VCaP (cell line): Measurements from ENCODE around the gene RPTOR.

Experiments
- H3K27ac ChIP-seq: fragments of 450-650 bp; 2 replicates; pipeline ENCODE4 v1.5.1; 2017
- TF ChIP-seq, protein P1 (sequence below): fragments of 450-650 bp; conservative IDR thresholded peaks from 2 replicates; pipeline ENCODE4 v1.5.1; 2017; ENCODE audit warnings: mild to moderate bottlenecking, moderate library complexity

Gene RPTOR

GRCh38 chr17:80882323-80882722, 337.7 kb downstream of the RPTOR start:
- TF ChIP-seq, protein P1, sequence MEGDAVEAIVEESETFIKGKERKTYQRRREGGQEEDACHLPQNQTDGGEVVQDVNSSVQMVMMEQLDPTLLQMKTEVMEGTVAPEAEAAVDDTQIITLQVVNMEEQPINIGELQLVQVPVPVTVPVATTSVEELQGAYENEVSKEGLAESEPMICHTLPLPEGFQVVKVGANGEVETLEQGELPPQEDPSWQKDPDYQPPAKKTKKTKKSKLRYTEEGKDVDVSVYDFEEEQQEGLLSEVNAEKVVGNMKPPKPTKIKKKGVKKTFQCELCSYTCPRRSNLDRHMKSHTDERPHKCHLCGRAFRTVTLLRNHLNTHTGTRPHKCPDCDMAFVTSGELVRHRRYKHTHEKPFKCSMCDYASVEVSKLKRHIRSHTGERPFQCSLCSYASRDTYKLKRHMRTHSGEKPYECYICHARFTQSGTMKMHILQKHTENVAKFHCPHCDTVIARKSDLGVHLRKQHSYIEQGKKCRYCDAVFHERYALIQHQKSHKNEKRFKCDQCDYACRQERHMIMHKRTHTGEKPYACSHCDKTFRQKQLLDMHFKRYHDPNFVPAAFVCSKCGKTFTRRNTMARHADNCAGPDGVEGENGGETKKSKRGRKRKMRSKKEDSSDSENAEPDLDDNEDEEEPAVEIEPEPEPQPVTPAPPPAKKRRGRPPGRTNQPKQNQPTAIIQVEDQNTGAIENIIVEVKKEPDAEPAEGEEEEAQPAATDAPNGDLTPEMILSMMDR: no peak
- H3K27ac ChIP-seq: no peak overlapping the region

DNA sequence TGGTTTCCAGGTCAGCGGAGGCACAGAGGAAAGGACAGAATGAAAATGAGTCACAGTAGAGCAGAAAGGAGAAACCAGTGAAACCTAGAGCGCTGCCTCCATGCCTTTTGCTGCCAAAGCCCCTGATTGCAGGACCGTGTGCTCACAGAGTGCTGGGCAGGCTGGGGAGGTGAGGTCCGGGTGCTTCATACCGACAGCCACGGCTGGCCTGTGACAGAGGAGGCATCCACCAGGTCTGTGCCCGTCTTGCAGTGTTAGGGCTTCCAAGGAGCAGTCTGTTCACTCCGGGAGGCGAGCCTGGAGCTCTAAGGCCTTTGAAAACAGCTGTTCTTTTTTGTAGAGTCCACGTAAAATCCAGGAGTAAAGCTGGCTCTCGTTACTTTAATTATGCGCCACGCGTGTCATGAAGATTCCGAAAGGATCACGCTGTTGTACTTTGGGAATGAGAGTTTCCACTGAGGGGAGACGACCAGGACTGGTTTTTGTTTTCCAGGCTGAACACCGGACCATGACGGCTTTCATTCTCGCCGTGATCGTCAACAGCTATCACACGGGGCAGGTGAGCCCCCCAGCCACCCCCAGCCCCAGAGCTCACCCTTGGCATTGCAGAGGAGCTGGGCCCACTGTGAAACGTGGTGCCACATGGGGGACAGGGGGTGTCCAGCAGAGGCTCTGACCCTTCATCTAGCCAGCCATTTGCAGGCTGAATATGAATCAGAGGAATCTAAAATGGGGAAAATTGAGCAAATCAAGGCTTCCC, 338.5 kb downstream of the RPTOR start:
- TF ChIP-seq, protein P1: no peak
- no peak overlapping the region for H3K27ac ChIP-seq

DNA sequence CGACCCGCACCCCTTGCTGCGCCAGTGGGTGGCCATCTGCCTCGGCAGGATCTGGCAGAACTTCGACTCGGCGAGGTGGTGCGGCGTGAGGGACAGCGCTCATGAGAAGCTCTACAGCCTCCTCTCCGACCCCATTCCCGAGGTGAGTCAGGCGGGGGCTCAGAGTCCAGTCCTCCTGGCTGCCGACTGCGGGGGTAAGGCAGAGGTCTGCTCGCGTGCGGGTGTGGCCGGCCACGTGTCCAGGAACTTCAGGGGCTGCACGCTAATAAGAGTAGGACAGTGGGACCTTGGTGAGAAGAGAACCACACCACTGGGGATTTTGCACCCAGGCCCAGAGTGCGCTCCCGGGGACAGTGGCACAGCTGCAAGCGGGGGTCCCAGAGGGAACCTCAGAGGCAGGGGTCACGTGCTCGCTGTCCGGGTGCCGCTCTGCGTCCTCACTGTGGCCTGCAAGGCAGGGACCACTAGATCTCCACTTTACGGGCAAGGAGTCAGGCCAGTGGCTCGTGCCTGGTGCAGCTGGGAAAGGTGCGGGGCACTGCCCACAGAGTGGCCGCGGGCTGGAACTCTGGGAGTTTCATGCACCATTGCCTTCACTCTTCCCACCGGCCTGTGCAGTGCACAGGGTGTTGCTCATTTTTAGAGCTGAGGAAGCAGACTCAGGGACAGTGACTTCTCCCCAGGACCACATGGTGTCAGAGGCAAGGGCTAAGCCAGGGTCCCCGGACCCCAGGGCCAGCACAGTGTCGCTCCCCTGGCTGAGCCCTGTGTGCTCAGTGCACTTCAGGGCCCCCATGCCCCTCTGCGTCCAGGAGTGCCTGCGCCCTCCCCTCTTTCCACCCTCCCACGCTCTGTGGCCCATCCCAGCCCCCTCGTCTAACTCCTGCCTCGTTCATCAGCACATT, 339.4 kb downstream of the RPTOR start:
- TF ChIP-seq, protein P1: no peak
- no peak overlapping the region for H3K27ac ChIP-seq

GRCh38 chr17:80884811-80885210, 340.2 kb downstream of the RPTOR start:
- H3K27ac ChIP-seq: no peak overlapping the region
- TF ChIP-seq, protein P1: no peak

DNA sequence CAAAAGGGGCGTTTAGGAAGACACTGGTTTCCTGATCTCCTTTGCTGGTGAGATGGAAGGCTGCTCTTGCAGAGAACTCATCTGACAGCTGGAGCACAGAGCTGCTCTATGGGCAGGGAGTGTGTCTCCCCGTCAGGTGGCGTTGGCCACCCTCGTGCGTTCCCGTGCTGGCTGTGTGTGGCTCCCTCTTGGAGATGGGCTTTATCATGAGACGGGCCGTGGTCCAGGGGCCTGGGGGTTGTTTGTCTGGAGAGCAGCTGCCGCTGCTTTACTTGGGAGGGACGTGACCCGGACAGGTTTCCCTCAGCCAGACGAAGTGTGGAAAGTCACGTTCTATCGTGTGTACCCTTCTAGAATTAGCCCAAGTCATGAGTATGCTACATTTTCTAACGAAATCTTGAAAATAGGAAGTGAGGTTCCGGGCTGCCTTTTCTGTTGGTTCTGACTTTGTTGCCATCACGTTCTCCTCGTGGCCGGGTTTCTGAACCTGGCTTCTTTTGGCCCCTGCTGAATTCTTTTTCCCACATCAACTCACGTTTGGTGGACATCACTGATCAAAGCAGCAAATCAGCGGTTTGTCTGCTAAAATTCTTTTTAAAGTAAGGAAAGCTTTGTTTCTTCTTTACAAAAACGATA, 341.4 kb downstream of the RPTOR start:
- H3K27ac ChIP-seq: no peak overlapping the region

DNA sequence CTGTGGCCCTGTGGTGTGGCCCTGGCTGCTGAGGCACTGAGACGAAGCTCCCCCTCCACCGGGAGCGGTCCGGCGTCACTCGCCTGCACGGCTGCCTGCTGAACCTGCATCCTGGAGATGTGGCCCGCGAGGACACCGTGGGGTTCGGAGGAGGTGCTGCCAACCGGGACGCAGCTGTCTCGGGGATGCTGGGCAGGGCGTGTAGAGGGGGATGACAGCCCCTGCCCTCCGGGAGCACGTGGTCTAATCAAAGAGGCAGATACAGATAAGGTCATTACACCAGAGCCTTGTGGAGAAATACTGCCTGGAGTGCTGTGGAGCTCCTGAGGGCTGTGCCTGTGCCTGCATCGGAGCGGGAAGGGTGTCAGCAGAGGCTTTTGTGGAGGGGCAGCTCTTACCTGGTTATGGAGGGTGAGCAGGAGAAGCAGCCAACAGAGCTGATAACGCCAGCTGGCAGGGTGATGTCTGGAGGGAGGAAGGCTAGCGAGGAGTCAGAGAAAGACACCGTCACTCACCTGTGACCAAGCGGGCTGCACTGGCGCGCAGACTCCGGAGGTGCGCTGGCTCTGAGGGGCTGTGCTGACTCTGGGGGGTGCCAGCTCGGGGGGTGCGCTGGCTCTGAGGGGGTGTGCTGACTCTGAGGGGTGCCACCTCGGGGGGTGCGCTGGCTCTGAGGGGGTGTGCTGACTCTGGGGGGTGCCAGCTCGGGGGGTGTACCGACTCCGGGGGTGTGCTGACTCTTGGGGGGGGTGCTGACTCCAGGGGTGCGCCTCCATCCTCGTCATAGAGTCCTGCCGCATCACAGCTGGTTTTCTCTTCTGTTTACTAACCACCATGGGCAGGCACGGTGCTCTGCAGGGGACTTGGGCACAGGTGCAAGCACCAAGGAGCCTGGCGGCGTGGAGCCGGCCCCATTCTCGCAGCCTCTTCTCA, 342.3 kb downstream of the RPTOR start:
- H3K27ac ChIP-seq: no peak overlapping the region
- TF ChIP-seq, protein P1: no peak

More for the DNA sequence above, 341.4 kb downstream of the RPTOR start:
- TF ChIP-seq, protein P1: no peak
